Adrenal gland (tissue), 19 donors: ENCODE results near the gene ECI2. TPM values are rescaled to one million over a fixed set of nuclear protein-coding genes. Genes with fewer than 3 reads are reported as not detected.
A peak's percentile ranks its signal among the peaks of the same experiment; 100 is the strongest.

ENCODE experiments used
- DNase-seq, 7 donors: peaks; one replicate each; pipeline ENCODE4 v3.0.0-alpha.2; 2019 to 2020
- H3K27ac ChIP-seq, 5 donors: fragments of 200-600 bp; sonication (generic) in 4 of 5; 1 replicate in 3 of 5; 2 replicates in 2 of 5; pipeline versions ENCODE4 v1.5.1 to v1.8.0; 2016 to 2020; ENCODE audit warnings: mild to moderate bottlenecking in 1 of 5
- H3K27me3 ChIP-seq: fragments of 200-600 bp; 2 replicates; pipeline ENCODE4 v1.8.0; 2021
- H3K36me3 ChIP-seq, 2 donors: fragments of 200-600 bp; replicated peaks in 1 of 2; 1 replicate in 1 of 2; 2 replicates in 1 of 2; pipeline versions ENCODE4 v1.5.1 to v1.8.0; 2018 to 2022
- H3K4me1 ChIP-seq, 2 donors: fragments of 200-600 bp; replicated peaks in 1 of 2; 1 replicate in 1 of 2; 2 replicates in 1 of 2; pipeline versions ENCODE4 v1.5.1 to v1.8.0; 2018 to 2021
- H3K4me3 ChIP-seq, 4 donors: fragments of 200-600 bp; sonication (generic) in 3 of 4; one replicate each; pipeline ENCODE4 v1.5.1; 2016 to 2018
- H3K9me3 ChIP-seq, 3 donors: fragments of 200-600 bp; sonication (generic) in 1 of 3; replicated peaks in 1 of 3; 1 replicate in 2 of 3; 2 replicates in 1 of 3; pipeline versions ENCODE4 v1.5.1 to v1.8.0; 2016 to 2021
- CTCF ChIP-seq, 6 experiments: fragments of 450-650 bp in 4 of 6; fragments of 200-600 bp in 2 of 6; sonication (generic) in 1 of 6; IDR thresholded peaks; 1 replicate in 5 of 6; 2 replicates in 1 of 6; pipeline versions ENCODE4 v1.5.1 to v1.8.0; 2016 to 2021; ENCODE audit warnings: antibody characterized with exemption in 6 of 6, mild to moderate bottlenecking in 2 of 6, moderate library complexity in 1 of 6
- POLR2A ChIP-seq, 2 donors: fragments of 450-650 bp; IDR thresholded peaks; one replicate each; pipeline ENCODE4 v1.6.1; 2017; ENCODE audit warnings: antibody characterized with exemption in 2 of 2, mild to moderate bottlenecking in 2 of 2, moderate library complexity in 1 of 2
- WGBS, 4 donors: extraction: QIAGEN DNeasy Blood & Tissue Kit in 2 of 4; methylation state at CpG; one replicate each; pipeline versions ENCODE4 v1.1.5 to v1.1.7; 2013 to 2017; 5-methylcytosine and 5-hydroxymethylcytosine counted together
- intact Hi-C, 2 donors: fragments of 100-400 bp; cut with DNase I; formaldehyde crosslinking; loops; one replicate each; pipeline versions ENCODE4 v1.14.1 to v1.15.0; 2022 to 2023
- long read RNA-seq, 10 donors: library from polyadenylated mRNA in 3 of 10; unstranded in 2 of 10; stranded (forward) in 1 of 10; transcript quantifications; one replicate each; pipeline ENCODE4 v2.0.0 and lab custom pipeline, GENCODE V29; 2021 to 2026
- polyA plus RNA-seq, 3 donors: library from polyadenylated mRNA; stranded (reverse); fragments of 200-250 nt in 2 of 3; fragments of 350-450 nt in 1 of 3; fragmentation: Illumina TruSeq in 1 of 3; extraction: RNeasy Lipid Tissue Mini Kit (QIAGEN cat#74804) in 1 of 3; gene quantifications; one replicate each; pipeline ENCODE4 v1.2.3, GENCODE V29; 2013 to 2014
- total RNA-seq, 9 donors: library from RNA; depleted of rRNA in 4 of 9; stranded (reverse); fragments of >200 nt in 4 of 9; fragments of 120-200 nt in 1 of 9; fragmentation: NEBNext Ultra II Directional in 1 of 9; extraction: Animal tissue kit (Norgen Biotek cat#: 25700) in 1 of 9; gene quantifications; one replicate each; pipeline versions ENCODE4 v1.1.0 to v1.2.4, GENCODE V29; 2013 to 2023
- donor health status: healthy with polysubstance abuse.
- donor health status: Bipolar disorder and iron deficiency.
- donor health status: DM: yes; HTN: yes; CAD: no.
- donor health status: DM: no; HTN: no; CAD: no.
- donor health status: DM: no; HTN: no; CAD: no.
- donor health status: DM: yes; HTN: yes; CAD: no.

ECI2 gene, protein sequence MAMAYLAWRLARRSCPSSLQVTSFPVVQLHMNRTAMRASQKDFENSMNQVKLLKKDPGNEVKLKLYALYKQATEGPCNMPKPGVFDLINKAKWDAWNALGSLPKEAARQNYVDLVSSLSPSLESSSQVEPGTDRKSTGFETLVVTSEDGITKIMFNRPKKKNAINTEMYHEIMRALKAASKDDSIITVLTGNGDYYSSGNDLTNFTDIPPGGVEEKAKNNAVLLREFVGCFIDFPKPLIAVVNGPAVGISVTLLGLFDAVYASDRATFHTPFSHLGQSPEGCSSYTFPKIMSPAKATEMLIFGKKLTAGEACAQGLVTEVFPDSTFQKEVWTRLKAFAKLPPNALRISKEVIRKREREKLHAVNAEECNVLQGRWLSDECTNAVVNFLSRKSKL
- total RNA-seq, result 100 to 1,000 TPM; 121 to 516 (median 160) TPM
- polyA plus RNA-seq, result 100 to 1,000 TPM in 1 of 3 donors, 10 to 100 TPM in 2; 40.1 to 255 (median 76.1) TPM
- long read RNA-seq, donor 1, transcript ECI2-209 (4 exons, 558 nt), result minor isoform, 13 of 311 reads
- long read RNA-seq, donor 1, transcript ECI2-202 (10 exons, 1,407 nt), result major isoform, 116 of 311 reads
- long read RNA-seq, donor 1, transcript ECI2-201 (10 exons, 1,380 nt), result minor isoform, 52 of 311 reads
- long read RNA-seq, donor 1, partial matches to known transcripts, result 123 of 311 reads
- long read RNA-seq, donor 1, other reads (novel, unspliced or antisense), result 6 of 311 reads
- long read RNA-seq, donor 2, transcript ECI2-201 (10 exons, 1,380 nt), result minor isoform, 35 of 267 reads
- long read RNA-seq, donor 2, transcript ECI2-202 (10 exons, 1,407 nt), result major isoform, 145 of 267 reads
- long read RNA-seq, donor 2, partial matches to known transcripts, result 78 of 267 reads
- long read RNA-seq, donor 2, other reads (novel, unspliced or antisense), result 7 of 267 reads
- long read RNA-seq, donor 3, transcript ECI2-202 (10 exons, 1,407 nt), result major isoform, 94 of 195 reads
- long read RNA-seq, donor 3, transcript ECI2-201 (10 exons, 1,380 nt), result minor isoform, 38 of 195 reads
- long read RNA-seq, donor 3, partial matches to known transcripts, result 63 of 195 reads
- long read RNA-seq, donor 3, other reads (novel, unspliced or antisense), result 0 of 195 reads
- long read RNA-seq, donor 4, transcript ECI2-201 (10 exons, 1,380 nt), result minor isoform, 42 of 112 reads
- long read RNA-seq, donor 4, transcript ECI2-202 (10 exons, 1,407 nt), result major isoform, 53 of 112 reads
- long read RNA-seq, donor 4, partial matches to known transcripts, result 7 of 112 reads
- long read RNA-seq, donor 4, other reads (novel, unspliced or antisense), result 7 of 112 reads
- long read RNA-seq, donor 5, transcript ECI2-202 (10 exons, 1,407 nt), result major isoform, 116 of 206 reads
- long read RNA-seq, donor 5, transcript ECI2-201 (10 exons, 1,380 nt), result minor isoform, 73 of 206 reads
- long read RNA-seq, donor 5, partial matches to known transcripts, result 10 of 206 reads
- long read RNA-seq, donor 5, other reads (novel, unspliced or antisense), result 7 of 206 reads
- long read RNA-seq, donor 6, transcript ECI2-202 (10 exons, 1,407 nt), result major isoform, 29 of 67 reads
- long read RNA-seq, donor 6, transcript ECI2-209 (4 exons, 558 nt), result minor isoform, 5 of 67 reads
- long read RNA-seq, donor 6, transcript ECI2-201 (10 exons, 1,380 nt), result minor isoform, 27 of 67 reads
- long read RNA-seq, donor 6, partial matches to known transcripts, result 5 of 67 reads
- long read RNA-seq, donor 6, other reads (novel, unspliced or antisense), result 1 of 67 reads
- long read RNA-seq, donor 7, transcript ECI2-201 (10 exons, 1,380 nt), result minor isoform, 11 of 105 reads
- long read RNA-seq, donor 7, transcript ECI2-202 (10 exons, 1,407 nt), result major isoform, 50 of 105 reads
- long read RNA-seq, donor 7, transcript ECI2-209 (4 exons, 558 nt), result minor isoform, 6 of 105 reads
- long read RNA-seq, donor 7, partial matches to known transcripts, result 38 of 105 reads
- long read RNA-seq, donor 7, other reads (novel, unspliced or antisense), result 0 of 105 reads
- long read RNA-seq, donor 8, transcript ECI2-201 (10 exons, 1,380 nt), result minor isoform, 52 of 251 reads
- long read RNA-seq, donor 8, transcript ECI2-202 (10 exons, 1,407 nt), result major isoform, 129 of 251 reads
- long read RNA-seq, donor 8, partial matches to known transcripts, result 51 of 251 reads
- long read RNA-seq, donor 8, other reads (novel, unspliced or antisense), result 15 of 251 reads
- long read RNA-seq, donor 9, transcript ECI2-201 (10 exons, 1,380 nt), result minor isoform, 27 of 292 reads
- long read RNA-seq, donor 9, transcript ECI2-202 (10 exons, 1,407 nt), result major isoform, 90 of 292 reads
- long read RNA-seq, donor 9, partial matches to known transcripts, result 163 of 292 reads
- long read RNA-seq, donor 9, other reads (novel, unspliced or antisense), result 6 of 292 reads
- long read RNA-seq, donor 10, transcript ECI2-202 (10 exons, 1,407 nt), result major isoform, 41 of 78 reads
- long read RNA-seq, donor 10, transcript ECI2-201 (10 exons, 1,380 nt), result minor isoform, 25 of 78 reads
- long read RNA-seq, donor 10, partial matches to known transcripts, result 11 of 78 reads
- long read RNA-seq, donor 10, other reads (novel, unspliced or antisense), result 0 of 78 reads

GRCh38 chr6:4134841-4135664 is at the start of gene ECI2:
Gene ECI2 (minus strand): TSS chr6:4135575. CDS start chr6:4135560, 15 bp downstream.
- peaks cover 25 to 34% of the 10 kb centered on the region in 2 donors for H3K4me1 ChIP-seq
- H3K36me3 ChIP-seq, result peaks cover 0 to 8% of the 10 kb centered on the region in 2 donors
- peak in 1 of 2 donors; percentile 77 for TF ChIP-seq POLR2A (IDR thresholded peaks at IDR 0.05)
- TF ChIP-seq CTCF (IDR thresholded peaks at IDR 0.05), result no peak
- peak within 1 kb of the TSS; percentile 72 to 97 (median 93) for H3K27ac ChIP-seq
- H3K27me3 ChIP-seq, result no peaks in the 10 kb centered on the region
- peak; percentile 75 to 88 (median 86) for DNase-seq
- WGBS, 4 donors, result 0 to 1% (median 1%) methylated on average over 27 to 66 of the region's 66 CpGs
- peak within 1 kb of the TSS; percentile 13 to 57 (median 53) for H3K4me3 ChIP-seq
- H3K9me3 ChIP-seq, result no peaks in the 10 kb centered on the region
- intact Hi-C loops, result no loop called here

- intact Hi-C loops, result no loop called here
- no peaks in the 10 kb centered on the region for H3K27me3 ChIP-seq
- no peaks in the 10 kb centered on the region for H3K4me1 ChIP-seq
- H3K4me3 ChIP-seq, result no peak overlapping the region
- WGBS, 4 donors, result 83 to 87% (median 84%) methylated on average over 9 of the region's 9 CpGs
- H3K36me3 ChIP-seq, result no peaks in the 10 kb centered on the region
- no peak overlapping the region for H3K27ac ChIP-seq
- no peaks in the 10 kb centered on the region for H3K9me3 ChIP-seq
- no peak for DNase-seq
- TF ChIP-seq CTCF (IDR thresholded peaks at IDR 0.05), result no peak
- TF ChIP-seq POLR2A (IDR thresholded peaks at IDR 0.05), result no peak
These were observed 45.4 kb upstream of the ECI2 start for GRCh38 chr6:4180652-4181255.
